8988T (cell line): ENCODE measurements around the gene HBQ1.
"Not testable (repeated sequence)": the region's sequence is repeated elsewhere in the genome, so short reads cannot be mapped to it uniquely, and the experiment has no call there.

ENCODE experiments used
- DNase-seq: peaks from one replicate; pipeline ENCODE4 v3.0.0; 2011

HBQ1 gene

GRCh38 chr16:162271-162991 is 17.8 kb upstream of the HBQ1 start:
- no peak for DNase-seq

- not testable (repeated sequence) for DNase-seq
These were observed 17.1 kb upstream of the HBQ1 start for GRCh38 chr16:163139-163538.

GRCh38 chr16:163696-164095 is 16.6 kb upstream of the HBQ1 start:
- DNase-seq: not testable (repeated sequence)

- DNase-seq: not testable (repeated sequence)
These were observed 16.0 kb upstream of the HBQ1 start for GRCh38 chr16:164134-164823.

GRCh38 chr16:164827-165538 is 15.3 kb upstream of the HBQ1 start:
- no peak for DNase-seq

- DNase-seq: no peak
These were observed 14.5 kb upstream of the HBQ1 start, which contains the start of gene HBM for GRCh38 chr16:165539-166374. HBM (plus strand) TSS chr16:165978; CDS start chr16:165998, 20 bp downstream.

- no peak for DNase-seq
These were observed 13.7 kb upstream of the HBQ1 start for GRCh38 chr16:166375-167121.

- DNase-seq: no peak
These were observed 13.1 kb upstream of the HBQ1 start for GRCh38 chr16:167122-167690.

- DNase-seq: no peak
These were observed 11.8 kb upstream of the HBQ1 start for GRCh38 chr16:168424-168823.

GRCh38 chr16:169014-169413 is 11.2 kb upstream of the HBQ1 start:
- no peak for DNase-seq

GRCh38 chr16:170088-170507 is 10.2 kb upstream of the HBQ1 start:
- not testable (repeated sequence) for DNase-seq

GRCh38 chr16:170788-171187 is 9.5 kb upstream of the HBQ1 start:
- DNase-seq: no peak

- DNase-seq: not testable (repeated sequence)
These were observed 7.8 kb upstream of the HBQ1 start, which contains the start of gene HBA2 for GRCh38 chr16:172374-172941. HBA2 (plus strand) TSS chr16:172876; CDS start chr16:172913, 37 bp downstream.

GRCh38 chr16:173211-173854 is 6.9 kb upstream of the HBQ1 start:
- DNase-seq: not testable (repeated sequence)

GRCh38 chr16:173928-174769 is 6.1 kb upstream of the HBQ1 start:
- not testable (repeated sequence) for DNase-seq

- no peak for DNase-seq
These were observed 5.0 kb upstream of the HBQ1 start for GRCh38 chr16:175011-175949.

GRCh38 chr16:176006-176405 is 4.3 kb upstream of the HBQ1 start:
- not testable (repeated sequence) for DNase-seq
